ENCODE results near the gene ST6GALNAC6. TPM values are rescaled to one million over a fixed set of nuclear protein-coding genes. Genes with fewer than 3 reads are reported as not detected.

ST6GALNAC6 gene
- total RNA-seq, 2 experiments from 2014 or later = 36.9 to 38.8 TPM

DNA sequence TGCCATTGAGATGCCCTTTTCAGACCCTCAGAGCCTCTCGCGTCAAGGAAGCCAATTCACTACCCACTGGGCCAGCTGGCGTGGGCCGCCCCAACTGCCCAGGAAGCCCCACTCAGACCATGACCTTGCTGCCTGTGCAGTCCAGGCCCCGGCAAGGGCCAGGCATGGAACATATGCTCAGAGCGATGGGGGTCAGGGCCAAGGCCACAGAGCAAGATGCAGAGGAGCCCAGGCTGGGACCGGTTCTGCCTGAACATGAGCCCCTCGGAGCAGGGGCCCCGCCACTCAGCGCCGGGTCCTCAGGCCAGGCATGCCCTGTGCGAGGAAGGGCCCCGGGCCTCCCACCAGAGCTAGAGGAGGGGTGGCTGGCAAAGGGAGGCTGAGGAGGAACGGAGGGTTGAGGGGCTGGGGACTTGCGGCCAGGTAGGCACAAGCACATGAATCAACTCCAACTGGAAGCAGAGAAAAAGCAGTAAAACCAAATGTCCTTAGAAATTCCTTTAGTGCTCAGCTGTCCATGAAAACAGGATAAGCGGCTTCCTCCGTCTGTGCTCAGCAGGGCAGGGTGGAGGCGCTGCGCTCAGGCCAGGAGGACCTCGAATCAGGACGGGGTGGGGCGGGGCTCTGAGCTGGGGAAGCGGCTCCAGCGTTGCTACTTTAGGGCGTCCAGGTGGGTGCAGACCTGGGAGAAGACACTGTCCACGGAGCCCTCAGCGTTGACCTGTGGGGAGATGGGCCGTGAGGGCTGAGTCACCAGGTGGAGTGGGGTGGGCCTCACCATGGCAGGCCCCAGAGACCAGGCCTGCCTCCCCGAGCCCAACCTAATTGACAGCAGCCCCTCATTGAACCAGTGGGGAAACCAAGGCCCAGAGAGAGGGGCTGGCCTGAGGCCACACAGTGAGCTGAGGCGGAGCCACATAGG is 31.8 kb downstream of the ST6GALNAC6 start:
- CTCF ChIA-PET = interaction anchor here (2.0 to 9.2 kb wide), 3 partner anchors 11 to 132 kb away, joined by 7 to 107 read pairs (median 46); partner anchors contain the start of genes ENG and TOR2A
- Mint-ChIP-seq H3K4me1 (ENCODE audit: low read depth) (peaks cover 20% of the 10 kb centered on the region), H3K9me3 (no peaks in the 10 kb centered on the region), H3K27ac (no peak overlapping the region), H3K27me3 (no peaks in the 10 kb centered on the region), H3K4me3 (no peak overlapping the region), H3K36me3 (ENCODE audit: low read depth) (no peaks in the 10 kb centered on the region)
- POLR2A ChIA-PET = interaction anchor here (1.3 kb wide), 1 partner anchor 29 kb away, joined by 3 read pairs; no protein-coding TSS in a partner anchor
- ATAC-seq = no peak
- intact Hi-C loops (cut with micrococcal nuclease) = loop anchor here (5.0 kb wide), 2 partner anchors 65 to 130 kb away; partner anchors contain the start of genes FPGS and TOR2A
- TF ChIP-seq, protein P1, sequence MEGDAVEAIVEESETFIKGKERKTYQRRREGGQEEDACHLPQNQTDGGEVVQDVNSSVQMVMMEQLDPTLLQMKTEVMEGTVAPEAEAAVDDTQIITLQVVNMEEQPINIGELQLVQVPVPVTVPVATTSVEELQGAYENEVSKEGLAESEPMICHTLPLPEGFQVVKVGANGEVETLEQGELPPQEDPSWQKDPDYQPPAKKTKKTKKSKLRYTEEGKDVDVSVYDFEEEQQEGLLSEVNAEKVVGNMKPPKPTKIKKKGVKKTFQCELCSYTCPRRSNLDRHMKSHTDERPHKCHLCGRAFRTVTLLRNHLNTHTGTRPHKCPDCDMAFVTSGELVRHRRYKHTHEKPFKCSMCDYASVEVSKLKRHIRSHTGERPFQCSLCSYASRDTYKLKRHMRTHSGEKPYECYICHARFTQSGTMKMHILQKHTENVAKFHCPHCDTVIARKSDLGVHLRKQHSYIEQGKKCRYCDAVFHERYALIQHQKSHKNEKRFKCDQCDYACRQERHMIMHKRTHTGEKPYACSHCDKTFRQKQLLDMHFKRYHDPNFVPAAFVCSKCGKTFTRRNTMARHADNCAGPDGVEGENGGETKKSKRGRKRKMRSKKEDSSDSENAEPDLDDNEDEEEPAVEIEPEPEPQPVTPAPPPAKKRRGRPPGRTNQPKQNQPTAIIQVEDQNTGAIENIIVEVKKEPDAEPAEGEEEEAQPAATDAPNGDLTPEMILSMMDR (IDR thresholded peaks at IDR 0.05) = no peak
- DNase-seq = no peak

DNA sequence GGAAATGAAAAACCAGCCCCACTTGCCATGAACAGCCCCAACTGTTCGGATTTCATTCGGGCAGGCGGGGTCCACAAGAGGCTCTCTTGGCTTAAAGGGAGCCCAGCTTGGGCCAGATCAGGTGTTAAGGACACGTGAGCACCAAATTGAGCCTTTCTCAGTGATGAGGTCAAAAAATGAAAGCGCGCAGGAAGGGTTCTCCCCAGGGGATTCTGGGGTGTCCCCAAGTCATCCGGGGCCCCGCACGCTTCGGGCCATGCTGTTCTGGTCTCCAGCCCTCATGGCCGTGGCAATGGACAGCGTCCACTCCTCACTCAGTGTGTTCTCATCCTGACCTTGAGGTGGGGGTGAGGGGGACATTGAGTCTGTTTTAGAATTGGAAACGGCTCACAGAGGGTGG is 32.9 kb downstream of the ST6GALNAC6 start:
- ATAC-seq = no peak
- intact Hi-C loops (cut with micrococcal nuclease) = loop anchor here (5.0 kb wide), 2 partner anchors 64 to 129 kb away; partner anchors contain the start of genes FPGS and TOR2A
- H3K9me3 Mint-ChIP-seq = no peaks in the 10 kb centered on the region
- no peak for DNase-seq
- no peaks in the 10 kb centered on the region for H3K27me3 Mint-ChIP-seq
- ChIA-PET CTCF (interaction anchor here (2.0 to 9.2 kb wide), 3 partner anchors 10 to 131 kb away, joined by 7 to 107 read pairs (median 8); partner anchors contain the start of genes ENG and TOR2A), POLR2A (no interaction called here)
- H3K27ac Mint-ChIP-seq = no peak overlapping the region
- TF ChIP-seq, protein P1 (IDR thresholded peaks at IDR 0.05) = no peak
- H3K4me3 Mint-ChIP-seq = no peak overlapping the region
- peaks cover 30% of the 10 kb centered on the region for H3K4me1 Mint-ChIP-seq (ENCODE audit: low read depth)
- H3K36me3 Mint-ChIP-seq (ENCODE audit: low read depth) = no peaks in the 10 kb centered on the region

DNA sequence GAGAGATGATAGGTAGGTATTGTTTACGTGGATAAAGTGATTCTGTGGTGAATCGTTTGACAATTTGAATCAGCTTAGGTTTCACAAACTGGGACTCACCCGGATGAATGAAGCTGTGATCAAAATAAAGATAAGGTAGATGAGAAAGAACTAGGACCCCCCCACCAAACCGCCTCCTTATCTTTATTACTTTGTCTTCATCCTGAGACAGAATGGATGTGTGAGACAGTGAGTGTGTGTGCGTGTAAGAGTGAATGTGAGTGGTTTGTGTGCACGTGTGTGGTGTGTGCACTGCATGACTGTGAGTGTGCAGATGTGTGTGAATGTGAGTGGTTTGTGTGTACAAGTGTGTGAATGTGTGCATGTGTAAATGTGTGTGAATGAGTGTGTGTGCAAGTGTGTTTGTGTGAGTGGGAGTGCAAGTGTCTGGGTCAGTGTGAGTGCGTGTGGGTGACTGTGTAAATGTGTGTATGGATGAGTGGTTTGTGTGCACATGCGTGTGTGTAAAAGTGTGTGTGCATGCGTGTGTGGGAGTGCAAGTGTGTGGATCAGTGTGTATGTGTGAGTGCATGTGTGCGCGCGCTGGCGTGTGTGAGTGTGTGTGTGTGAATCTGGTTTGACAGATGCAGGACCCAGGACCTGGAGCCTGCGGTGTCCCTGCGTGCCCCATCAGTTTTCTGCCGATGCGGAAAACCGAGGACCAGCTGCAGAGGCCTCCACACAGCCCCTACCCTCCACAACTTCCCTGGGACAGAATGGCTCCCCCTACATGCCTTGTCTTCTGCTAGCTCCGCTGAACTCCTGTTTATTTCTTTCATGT is 33.5 kb downstream of the ST6GALNAC6 start:
- H3K9me3 Mint-ChIP-seq = no peaks in the 10 kb centered on the region
- ChIA-PET CTCF (interaction anchor here (0.8 to 9.2 kb wide), 6 partner anchors 10 to 132 kb away, joined by 3 to 107 read pairs (median 7); partner anchors contain the start of genes ENG, ST6GALNAC6 and TOR2A), POLR2A (interaction anchor here (0.9 to 2.0 kb wide), 7 partner anchors 8 to 80 kb away, joined by 3 to 5 read pairs (median 4); partner anchors contain the start of gene CDK9)
- H3K4me3 Mint-ChIP-seq = no peak overlapping the region
- H3K4me1 Mint-ChIP-seq (ENCODE audit: low read depth) = peaks cover 34% of the 10 kb centered on the region
- ATAC-seq (peak; percentile 57), DNase-seq (peak; percentile 68)
- peak overlapping the region; percentile 74 for H3K27ac Mint-ChIP-seq
- H3K36me3 Mint-ChIP-seq (ENCODE audit: low read depth) = no peaks in the 10 kb centered on the region
- TF ChIP-seq, protein P1 (IDR thresholded peaks at IDR 0.05) = no peak
- H3K27me3 Mint-ChIP-seq = no peaks in the 10 kb centered on the region
- intact Hi-C loops (cut with micrococcal nuclease) = loop anchor here (5.0 kb wide), 2 partner anchors 64 to 129 kb away; partner anchors contain the start of genes FPGS and TOR2A

DNA sequence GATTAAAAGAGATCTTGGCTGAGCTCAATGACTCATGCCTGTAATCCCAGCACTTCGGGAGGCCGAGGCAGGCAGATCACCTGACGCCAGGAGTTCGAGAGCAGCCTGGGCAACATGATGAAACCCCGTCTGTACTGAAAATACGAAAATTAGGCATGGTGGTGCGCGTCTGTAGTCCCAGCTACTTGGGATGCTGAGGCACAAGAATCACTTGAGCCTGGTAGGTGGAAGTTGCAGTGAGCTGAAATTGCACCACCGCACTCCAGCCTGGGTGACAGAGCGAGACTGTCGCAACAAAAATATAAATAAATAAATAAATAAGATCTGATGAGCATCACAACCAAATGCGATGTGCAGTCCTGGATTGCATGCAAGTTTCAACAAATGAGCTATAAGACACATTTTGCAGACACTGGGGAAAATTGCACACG is 36.2 kb downstream of the ST6GALNAC6 start:
- Mint-ChIP-seq H3K4me3 (no peak overlapping the region), H3K27me3 (no peaks in the 10 kb centered on the region), H3K36me3 (ENCODE audit: low read depth) (no peaks in the 10 kb centered on the region), H3K27ac (peak overlapping the region; percentile 86), H3K9me3 (no peaks in the 10 kb centered on the region), H3K4me1 (ENCODE audit: low read depth) (peaks cover 36% of the 10 kb centered on the region)
- ChIA-PET POLR2A (interaction anchor here (0.6 to 1.5 kb wide), 6 partner anchors 10 to 289 kb away, joined by 3 to 5 read pairs (median 4); partner anchors contain the start of gene FPGS), CTCF (interaction anchor here (0.6 to 9.2 kb wide), 7 partner anchors 7 to 278 kb away, joined by 3 to 107 read pairs (median 6); partner anchors contain the start of genes ENG and TOR2A)
- ATAC-seq (no peak), DNase-seq (no peak)
- intact Hi-C loops (cut with micrococcal nuclease) = no loop called here
- TF ChIP-seq, protein P1 (IDR thresholded peaks at IDR 0.05) = no peak
